Sigmoid colon (tissue), 4 donors: Measurements from ENCODE around the gene MMP3.

Experiments used
- CTCF ChIP-seq, 4 experiments: fragments of 450-650 bp in 3 of 4; fragments of 200-600 bp in 1 of 4; IDR thresholded peaks; one replicate each; pipeline ENCODE4 v1.5.1; 2016 to 2019; ENCODE audit warnings: antibody characterized with exemption in 4 of 4, mild to moderate bottlenecking in 3 of 4, moderate library complexity in 2 of 4
- EP300 ChIP-seq, 4 donors: sonication (generic); formaldehyde crosslinking; IDR thresholded peaks; one replicate each; pipeline ENCODE4 v1.6.1; 2017; ENCODE audit warnings: antibody characterized with exemption in 4 of 4

GRCh38 chr11:102802341-102802740 is 41.1 kb downstream of the MMP3 start:
- no peak for TF ChIP-seq CTCF (IDR thresholded peaks at IDR 0.05)
- no peak for TF ChIP-seq EP300 (IDR thresholded peaks at IDR 0.05)
